HG03103 (cell line): ENCODE data around the gene HTT.
"Not testable (repeated sequence)": the region's sequence is repeated elsewhere in the genome, so short reads cannot be mapped to it uniquely, and the experiment has no call there.

Source experiments
- ATAC-seq: cut with Tn5 transposase; IDR thresholded peaks from one replicate; pipeline ENCODE4 v1.9.1; 2021; ENCODE audit warnings: low read depth; ENCODE audit not compliant: unreplicated experiment

Gene HTT

DNA sequence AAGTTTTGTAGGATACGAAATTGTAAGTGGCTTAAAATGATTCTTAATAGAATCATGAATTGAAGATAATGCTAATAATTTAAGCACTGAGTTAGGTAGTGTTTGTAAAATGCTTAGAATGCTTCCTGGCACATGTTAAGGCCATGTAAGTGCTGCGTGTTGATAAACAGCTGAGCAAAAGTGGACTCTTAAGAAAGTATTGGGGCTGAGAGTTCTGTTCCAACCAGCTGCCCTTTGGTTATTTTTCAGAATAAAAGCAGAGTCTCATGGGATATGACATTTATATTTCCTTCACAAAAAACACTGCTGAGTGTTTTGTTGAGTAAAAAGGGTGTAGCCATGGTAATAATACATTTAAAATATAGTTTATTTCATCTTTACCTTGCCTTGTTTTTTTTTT is 42.5 kb downstream of the HTT start:
- no peak for ATAC-seq

DNA sequence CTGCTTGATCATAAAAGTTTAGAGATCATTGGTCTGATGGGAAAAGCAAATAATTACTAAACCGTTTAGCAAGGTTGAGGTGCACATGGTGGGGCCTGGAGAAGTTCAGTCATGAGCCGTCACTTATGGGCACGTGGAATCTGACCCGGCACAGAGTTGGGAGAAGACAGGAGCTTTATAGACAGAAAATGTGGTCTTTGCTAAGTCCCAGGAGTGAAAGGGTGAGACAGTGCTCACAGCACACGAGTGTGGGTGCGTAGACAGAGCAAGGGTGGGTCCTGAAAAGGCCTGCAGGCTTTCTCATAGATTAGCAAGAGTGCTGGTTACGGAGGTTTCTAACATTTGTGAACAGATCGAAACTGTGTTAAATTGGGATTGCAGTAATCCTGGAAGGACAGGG is 43.8 kb downstream of the HTT start:
- no peak for ATAC-seq

DNA sequence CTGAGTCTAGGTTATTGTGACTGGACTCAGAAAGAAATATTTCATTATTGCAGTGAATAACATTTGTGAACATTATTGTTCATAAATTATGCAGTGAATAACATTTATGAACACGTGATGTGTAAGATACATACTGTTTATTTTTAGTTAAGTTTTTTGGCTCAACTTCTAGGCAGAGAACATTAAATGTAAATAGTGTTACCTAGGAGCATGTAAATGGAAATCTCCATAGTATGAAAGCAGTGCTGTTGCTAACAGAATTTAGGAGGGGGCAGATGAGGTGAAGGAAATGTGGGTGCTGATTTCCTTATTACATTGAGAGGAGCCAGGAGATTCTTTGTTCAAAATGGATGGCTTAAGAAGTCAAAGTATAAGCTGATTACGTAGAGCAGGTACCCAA is 45.0 kb downstream of the HTT start:
- no peak for ATAC-seq

DNA sequence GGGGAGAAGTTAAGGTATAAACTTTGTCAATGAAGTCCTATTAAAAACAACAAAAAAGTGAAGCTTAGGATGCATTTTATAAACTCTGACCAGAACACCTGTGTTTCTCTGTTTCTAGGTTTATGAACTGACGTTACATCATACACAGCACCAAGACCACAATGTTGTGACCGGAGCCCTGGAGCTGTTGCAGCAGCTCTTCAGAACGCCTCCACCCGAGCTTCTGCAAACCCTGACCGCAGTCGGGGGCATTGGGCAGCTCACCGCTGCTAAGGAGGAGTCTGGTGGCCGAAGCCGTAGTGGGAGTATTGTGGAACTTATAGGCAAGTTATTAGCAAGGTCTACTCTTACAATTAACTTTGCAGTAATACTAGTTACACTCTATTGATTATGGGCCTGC is 46.6 kb downstream of the HTT start:
- ATAC-seq = no peak

GRCh38 chr4:3121596-3121995 is 47.1 kb downstream of the HTT start:
- ATAC-seq = no peak

DNA sequence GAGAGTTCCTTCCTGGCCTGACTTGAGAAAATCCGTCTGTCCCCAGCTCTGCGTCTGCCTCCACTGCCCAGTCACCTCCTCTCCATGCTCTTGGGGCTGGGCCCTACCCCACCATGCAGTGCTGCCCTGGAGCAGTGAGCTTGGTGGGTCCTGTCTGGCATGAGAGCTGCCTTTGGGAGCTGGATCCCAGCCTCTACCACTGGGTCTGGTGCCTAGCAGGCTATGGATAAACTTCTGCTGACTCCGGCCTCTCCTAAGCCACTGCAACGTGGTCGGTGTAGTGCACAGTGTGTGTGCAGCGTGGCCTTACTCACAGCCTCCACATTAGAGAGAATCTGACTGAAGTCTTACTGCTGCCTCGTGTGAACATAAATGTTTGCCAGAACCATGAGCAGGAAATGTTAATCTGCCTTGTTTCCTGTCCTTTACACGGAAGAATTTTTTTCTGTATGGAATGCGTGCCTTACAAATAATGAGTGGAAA is 47.6 kb downstream of the HTT start:
- no peak for ATAC-seq

GRCh38 chr4:3123181-3123671 is 48.7 kb downstream of the HTT start:
- no peak for ATAC-seq

DNA sequence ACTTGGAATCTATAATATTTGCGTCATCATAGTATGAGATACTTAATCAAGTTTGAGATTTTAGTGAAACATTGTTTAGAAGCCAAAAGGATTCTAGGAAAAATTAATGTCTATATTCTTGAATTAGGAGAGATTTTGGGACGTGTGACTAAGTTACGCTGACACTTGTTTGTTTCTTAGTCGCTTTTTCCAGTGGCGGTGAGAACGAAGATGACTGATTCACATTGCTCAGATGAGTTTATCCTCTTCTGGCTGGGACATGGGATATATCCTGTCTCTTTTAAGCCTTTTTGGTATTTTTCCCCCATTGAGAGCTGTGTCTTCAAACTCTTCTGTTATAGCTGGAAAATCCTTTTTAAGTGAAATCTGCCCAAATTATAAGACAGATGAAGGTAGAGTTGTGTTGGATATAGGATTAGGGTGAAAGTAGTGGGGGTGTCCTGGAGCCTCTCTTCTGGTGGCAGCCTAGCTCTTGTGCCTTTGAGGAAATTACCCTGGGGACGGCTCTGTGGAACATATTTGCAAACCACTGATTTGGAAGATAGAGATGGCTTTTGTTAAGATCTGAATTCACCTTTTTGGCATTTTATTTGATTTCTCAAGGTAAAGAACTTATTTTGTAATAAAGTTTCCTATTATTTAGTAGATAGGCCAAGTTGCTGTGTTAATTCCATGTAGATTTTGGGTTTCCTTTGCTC is 49.7 kb downstream of the HTT start:
- no peak for ATAC-seq

- ATAC-seq = no peak
Measured at GRCh38 chr4:3127112-3127511, 52.6 kb downstream of the HTT start.

- ATAC-seq = no peak
Measured at GRCh38 chr4:3128058-3128457, 53.6 kb downstream of the HTT start.

DNA sequence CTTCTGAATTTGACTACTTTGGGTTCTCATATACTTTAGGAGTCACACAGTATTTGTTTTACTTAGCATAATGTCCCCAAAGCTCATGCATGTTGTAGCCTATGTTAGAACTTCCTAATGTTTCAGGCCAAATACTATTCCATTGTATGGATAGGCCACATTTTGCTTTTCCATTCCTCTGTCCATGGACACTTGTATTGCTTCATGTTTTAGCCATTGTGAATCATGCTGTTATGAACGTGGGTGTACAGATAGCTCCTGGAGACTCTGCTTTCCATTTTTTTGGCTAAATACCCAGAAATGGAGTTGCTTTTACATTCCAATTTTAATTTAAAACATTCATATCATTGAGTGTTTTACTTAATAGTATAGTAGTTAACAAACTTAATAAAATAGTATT is 54.5 kb downstream of the HTT start:
- ATAC-seq = no peak

GRCh38 chr4:3130201-3130600 is 55.7 kb downstream of the HTT start:
- ATAC-seq = no peak

GRCh38 chr4:3130826-3131225 is 56.3 kb downstream of the HTT start:
- no peak for ATAC-seq

- no peak for ATAC-seq
Measured at GRCh38 chr4:3134201-3134600, 59.7 kb downstream of the HTT start.

- ATAC-seq = no peak
Measured at GRCh38 chr4:3135155-3136011, 60.9 kb downstream of the HTT start.

DNA sequence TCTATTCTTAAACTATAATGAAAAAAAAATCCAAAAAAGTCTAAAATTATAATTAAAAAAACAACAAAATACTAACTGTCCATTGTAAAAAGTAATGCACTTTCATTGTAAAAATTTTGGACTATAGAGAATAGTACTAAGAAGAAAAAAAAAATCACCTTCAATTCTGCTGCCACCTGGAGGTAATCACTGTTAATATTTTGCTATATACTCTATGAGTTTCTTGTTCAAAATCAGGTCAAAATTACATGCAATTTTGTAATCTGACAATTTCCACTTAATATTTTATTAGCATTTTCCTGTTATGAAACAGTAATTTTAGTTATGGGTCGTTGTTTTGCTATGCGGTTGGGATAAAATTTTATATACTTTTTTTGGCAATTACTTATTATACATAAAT is 62.0 kb downstream of the HTT start:
- ATAC-seq = no peak

GRCh38 chr4:3137908-3138307 is 63.4 kb downstream of the HTT start:
- ATAC-seq = no peak

DNA sequence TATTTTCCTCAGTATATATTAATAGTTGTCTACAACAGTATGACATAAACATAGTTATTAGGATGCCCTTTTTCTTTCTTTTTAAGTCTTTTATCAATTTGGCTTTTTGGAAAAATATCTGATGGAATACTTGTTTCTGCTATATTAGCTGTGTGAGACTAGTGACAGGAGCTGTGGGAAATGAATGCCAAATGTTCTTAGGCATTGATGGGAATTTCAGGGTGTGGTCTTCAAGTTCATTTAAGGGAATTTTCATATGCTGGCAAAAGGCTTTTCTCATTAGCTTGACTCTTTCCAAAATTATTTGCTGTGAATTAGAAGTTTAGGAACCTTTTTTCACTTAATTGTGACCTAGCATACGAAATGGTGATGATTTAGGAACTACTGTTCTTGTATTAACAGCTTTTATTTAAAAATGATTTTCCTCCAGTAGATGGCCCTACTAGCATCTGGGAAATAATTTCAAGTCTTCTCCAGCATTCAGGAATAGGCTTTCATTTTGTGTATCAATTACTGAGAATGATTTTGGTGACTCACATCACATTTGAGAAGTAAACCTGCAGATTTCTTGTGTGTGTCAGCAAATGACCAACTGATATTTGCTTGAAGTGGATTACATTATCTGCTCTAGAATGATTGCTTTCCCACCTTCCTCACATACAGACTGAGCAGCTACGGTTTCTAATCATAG is 70.9 kb downstream of the HTT start:
- no peak for ATAC-seq

GRCh38 chr4:3148926-3149325 is 74.4 kb downstream of the HTT start:
- ATAC-seq = no peak

DNA sequence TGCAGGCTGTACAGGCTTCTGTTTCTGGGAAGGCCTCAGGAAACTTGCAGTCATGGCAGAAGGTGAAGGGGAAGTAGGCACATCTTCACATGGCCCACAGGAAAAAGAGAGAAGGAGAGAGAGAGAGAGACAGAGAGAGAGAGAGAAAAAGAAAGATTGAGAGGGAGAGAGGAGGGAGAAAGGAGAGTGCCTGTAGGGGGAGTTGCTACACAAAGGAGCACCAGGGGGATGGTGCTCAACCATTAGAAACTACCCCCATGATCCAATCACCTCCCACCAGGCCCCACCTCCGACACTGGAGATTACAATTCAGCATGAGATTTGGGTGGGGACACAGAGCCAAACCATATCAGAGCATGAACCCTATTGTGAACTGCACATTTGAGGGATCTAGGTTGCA is 76.8 kb downstream of the HTT start:
- ATAC-seq = not testable (repeated sequence)

DNA sequence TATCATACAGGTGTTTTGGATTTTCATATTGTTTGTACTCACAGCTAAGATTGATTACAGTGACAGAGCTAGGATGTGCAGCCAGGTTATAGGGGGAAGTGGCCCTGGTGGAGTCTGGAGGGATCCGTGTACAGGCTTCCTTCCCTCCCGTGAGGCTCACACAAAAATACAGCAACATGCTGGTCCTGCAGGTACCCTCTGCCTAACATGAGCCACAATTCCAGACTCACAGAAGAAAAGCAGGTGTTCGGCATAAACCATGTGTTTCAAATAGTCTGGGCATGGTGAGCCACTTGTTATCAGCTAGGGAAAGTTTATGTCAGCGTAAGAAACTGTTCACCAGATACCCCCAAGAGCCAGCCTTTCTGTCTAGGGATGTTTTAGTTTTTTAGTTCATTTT is 82.9 kb downstream of the HTT start:
- ATAC-seq = no peak
